Adrenal gland (tissue), 12 donors: Measurements from ENCODE around the gene ZBTB45. TPM values are rescaled to one million over a fixed set of nuclear protein-coding genes. Genes with fewer than 3 reads are reported as not detected.

Experiments used
- DNase-seq, 7 donors: peaks; one replicate each; pipeline ENCODE4 v3.0.0-alpha.2; 2019 to 2020
- H3K27ac ChIP-seq, 5 donors: fragments of 200-600 bp; sonication (generic) in 4 of 5; 1 replicate in 3 of 5; 2 replicates in 2 of 5; pipeline versions ENCODE4 v1.5.1 to v1.8.0; 2016 to 2020; ENCODE audit warnings: mild to moderate bottlenecking in 1 of 5
- H3K27me3 ChIP-seq: fragments of 200-600 bp; 2 replicates; pipeline ENCODE4 v1.8.0; 2021
- H3K36me3 ChIP-seq, 2 donors: fragments of 200-600 bp; replicated peaks in 1 of 2; 1 replicate in 1 of 2; 2 replicates in 1 of 2; pipeline versions ENCODE4 v1.5.1 to v1.8.0; 2018 to 2022
- H3K4me1 ChIP-seq, 2 donors: fragments of 200-600 bp; replicated peaks in 1 of 2; 1 replicate in 1 of 2; 2 replicates in 1 of 2; pipeline versions ENCODE4 v1.5.1 to v1.8.0; 2018 to 2021
- H3K4me3 ChIP-seq, 4 donors: fragments of 200-600 bp; sonication (generic) in 3 of 4; one replicate each; pipeline ENCODE4 v1.5.1; 2016 to 2018
- H3K9me3 ChIP-seq, 3 donors: fragments of 200-600 bp; sonication (generic) in 1 of 3; replicated peaks in 1 of 3; 1 replicate in 2 of 3; 2 replicates in 1 of 3; pipeline versions ENCODE4 v1.5.1 to v1.8.0; 2016 to 2021
- POLR2A ChIP-seq, 2 donors: fragments of 450-650 bp; IDR thresholded peaks; one replicate each; pipeline ENCODE4 v1.6.1; 2017; ENCODE audit warnings: antibody characterized with exemption in 2 of 2, mild to moderate bottlenecking in 2 of 2, moderate library complexity in 1 of 2
- WGBS, 4 donors: extraction: QIAGEN DNeasy Blood & Tissue Kit in 2 of 4; methylation state at CpG; one replicate each; pipeline versions ENCODE4 v1.1.5 to v1.1.7; 2013 to 2017; 5-methylcytosine and 5-hydroxymethylcytosine counted together
- intact Hi-C, 2 donors: fragments of 100-400 bp; cut with DNase I; formaldehyde crosslinking; loops; one replicate each; pipeline versions ENCODE4 v1.14.1 to v1.15.0; 2022 to 2023
- polyA plus RNA-seq, 3 donors: library from polyadenylated mRNA; stranded (reverse); fragments of 200-250 nt in 2 of 3; fragments of 350-450 nt in 1 of 3; fragmentation: Illumina TruSeq in 1 of 3; extraction: RNeasy Lipid Tissue Mini Kit (QIAGEN cat#74804) in 1 of 3; gene quantifications; one replicate each; pipeline ENCODE4 v1.2.3, GENCODE V29; 2013 to 2014
- total RNA-seq, 9 donors: library from RNA; depleted of rRNA in 4 of 9; stranded (reverse); fragments of >200 nt in 4 of 9; fragments of 120-200 nt in 1 of 9; fragmentation: NEBNext Ultra II Directional in 1 of 9; extraction: Animal tissue kit (Norgen Biotek cat#: 25700) in 1 of 9; gene quantifications; one replicate each; pipeline versions ENCODE4 v1.1.0 to v1.2.4, GENCODE V29; 2013 to 2023
- TF ChIP-seq, protein P1 (sequence below), 6 experiments: fragments of 450-650 bp in 4 of 6; fragments of 200-600 bp in 2 of 6; sonication (generic) in 1 of 6; IDR thresholded peaks; 1 replicate in 5 of 6; 2 replicates in 1 of 6; pipeline versions ENCODE4 v1.5.1 to v1.8.0; 2016 to 2021; ENCODE audit warnings: antibody characterized with exemption in 6 of 6, mild to moderate bottlenecking in 2 of 6, moderate library complexity in 1 of 6
- donor health status: healthy with polysubstance abuse.
- donor health status: Bipolar disorder and iron deficiency.
- donor health status: DM: yes; HTN: yes; CAD: no.
- donor health status: DM: no; HTN: no; CAD: no.
- donor health status: DM: no; HTN: no; CAD: no.
- donor health status: DM: yes; HTN: yes; CAD: no.

The ZBTB45 gene
- total and polyA plus RNA-seq, 12 donors = 1.7 to 20.4 (median 12.8) TPM

DNA sequence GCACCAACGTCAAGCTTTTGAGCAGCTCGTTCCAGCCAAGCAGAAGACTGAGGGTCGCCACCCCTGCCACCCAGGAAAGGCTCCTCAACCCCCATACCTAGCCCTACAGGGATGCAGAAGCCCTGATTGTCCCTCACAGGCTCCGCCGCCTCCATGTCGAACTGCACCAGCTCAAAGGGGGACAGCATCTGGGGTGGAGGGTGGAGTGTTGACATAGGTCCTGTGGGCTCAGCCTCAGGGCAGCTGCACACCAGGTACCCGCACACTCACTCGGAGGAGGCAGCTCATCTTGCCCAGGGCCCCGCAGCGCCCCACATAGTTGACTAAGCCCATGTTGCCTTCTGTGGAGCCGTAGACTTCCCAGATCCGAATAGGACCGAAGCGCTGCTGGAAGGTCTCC is 19.4 kb downstream of the ZBTB45 start:
- H3K27ac ChIP-seq = no peak overlapping the region
- peak in 1 of 7 donors; percentile 22 for DNase-seq
- H3K4me3 ChIP-seq = peak overlapping the region in 1 of 4 donors; percentile 60
- H3K4me1 ChIP-seq = peaks cover 6 to 15% of the 10 kb centered on the region in 2 donors
- intact Hi-C loops = no loop called here
- TF ChIP-seq, protein P1, sequence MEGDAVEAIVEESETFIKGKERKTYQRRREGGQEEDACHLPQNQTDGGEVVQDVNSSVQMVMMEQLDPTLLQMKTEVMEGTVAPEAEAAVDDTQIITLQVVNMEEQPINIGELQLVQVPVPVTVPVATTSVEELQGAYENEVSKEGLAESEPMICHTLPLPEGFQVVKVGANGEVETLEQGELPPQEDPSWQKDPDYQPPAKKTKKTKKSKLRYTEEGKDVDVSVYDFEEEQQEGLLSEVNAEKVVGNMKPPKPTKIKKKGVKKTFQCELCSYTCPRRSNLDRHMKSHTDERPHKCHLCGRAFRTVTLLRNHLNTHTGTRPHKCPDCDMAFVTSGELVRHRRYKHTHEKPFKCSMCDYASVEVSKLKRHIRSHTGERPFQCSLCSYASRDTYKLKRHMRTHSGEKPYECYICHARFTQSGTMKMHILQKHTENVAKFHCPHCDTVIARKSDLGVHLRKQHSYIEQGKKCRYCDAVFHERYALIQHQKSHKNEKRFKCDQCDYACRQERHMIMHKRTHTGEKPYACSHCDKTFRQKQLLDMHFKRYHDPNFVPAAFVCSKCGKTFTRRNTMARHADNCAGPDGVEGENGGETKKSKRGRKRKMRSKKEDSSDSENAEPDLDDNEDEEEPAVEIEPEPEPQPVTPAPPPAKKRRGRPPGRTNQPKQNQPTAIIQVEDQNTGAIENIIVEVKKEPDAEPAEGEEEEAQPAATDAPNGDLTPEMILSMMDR (IDR thresholded peaks at IDR 0.05) = no peak
- no peak for TF ChIP-seq POLR2A (IDR thresholded peaks at IDR 0.05)
- WGBS, 4 donors = 92 to 95% (median 93%) methylated on average over 10 to 14 of the region's 14 CpGs
- no peaks in the 10 kb centered on the region for H3K9me3 ChIP-seq
- H3K27me3 ChIP-seq = no peaks in the 10 kb centered on the region
- H3K36me3 ChIP-seq = no peaks in the 10 kb centered on the region

DNA sequence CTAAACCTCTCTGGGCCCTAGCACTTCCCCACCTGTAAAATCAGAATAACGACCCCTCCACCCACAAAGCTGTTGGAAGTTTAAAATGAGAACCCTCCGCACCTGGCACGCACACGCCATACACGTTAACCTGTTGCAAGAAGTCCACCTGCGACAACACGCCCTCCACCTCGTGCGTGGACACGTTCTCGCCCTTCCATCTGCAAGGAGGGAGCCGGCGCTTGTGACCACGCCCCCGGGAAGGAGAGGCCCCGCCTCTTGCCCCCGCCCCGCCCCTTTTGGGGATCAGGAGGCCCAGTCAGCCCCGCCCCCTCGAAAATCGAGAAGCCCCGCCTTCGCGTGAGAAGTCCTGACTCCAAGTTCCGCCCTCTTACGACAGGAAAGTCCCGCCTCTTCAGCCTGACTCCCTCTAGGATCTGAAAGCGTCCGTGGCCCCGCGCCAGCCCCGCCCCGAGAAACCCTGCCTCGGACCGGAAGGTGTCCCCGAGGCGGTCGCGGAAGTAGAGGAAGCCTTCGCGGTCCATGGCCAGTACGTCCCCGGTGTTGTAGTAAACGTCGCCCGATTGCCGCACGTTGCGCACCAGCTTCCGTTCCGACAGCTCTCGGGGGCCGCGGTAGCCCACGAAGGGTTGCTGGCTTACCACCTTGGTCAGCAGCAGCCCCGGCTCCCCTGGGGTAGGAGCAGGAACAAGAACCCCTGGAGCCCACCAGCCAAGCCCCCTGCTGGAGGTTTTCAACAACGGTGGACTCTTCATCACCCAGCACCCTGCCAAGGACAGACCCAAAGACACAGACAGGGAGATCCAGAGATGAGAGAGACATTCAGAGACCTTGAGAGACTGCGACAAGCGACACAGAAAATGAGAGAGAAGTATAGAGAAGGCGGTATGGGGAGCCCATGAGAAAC is 20.3 kb downstream of the ZBTB45 start:
- DNase-seq = peak; percentile 99 to 100 (median 100)
- Histone ChIP-seq H3K27me3 (no peaks in the 10 kb centered on the region), H3K36me3 (no peaks in the 10 kb centered on the region), H3K9me3 (no peaks in the 10 kb centered on the region), H3K27ac (peak overlapping the region in 4 of 5 donors; percentile 54 to 81 (median 76)), H3K4me3 (peak overlapping the region; percentile 16 to 65 (median 48)), H3K4me1 (peaks cover 6 to 15% of the 10 kb centered on the region in 2 donors)
- intact Hi-C loops = no loop called here
- WGBS, 4 donors = 1 to 3% (median 2%) methylated on average over 34 to 59 of the region's 60 CpGs
- TF ChIP-seq, protein P1 (IDR thresholded peaks at IDR 0.05) = peak in 3 of 6 experiments; percentile 29 to 54 (median 33)
- peak; percentile 24 to 63 for TF ChIP-seq POLR2A (IDR thresholded peaks at IDR 0.05)

DNA sequence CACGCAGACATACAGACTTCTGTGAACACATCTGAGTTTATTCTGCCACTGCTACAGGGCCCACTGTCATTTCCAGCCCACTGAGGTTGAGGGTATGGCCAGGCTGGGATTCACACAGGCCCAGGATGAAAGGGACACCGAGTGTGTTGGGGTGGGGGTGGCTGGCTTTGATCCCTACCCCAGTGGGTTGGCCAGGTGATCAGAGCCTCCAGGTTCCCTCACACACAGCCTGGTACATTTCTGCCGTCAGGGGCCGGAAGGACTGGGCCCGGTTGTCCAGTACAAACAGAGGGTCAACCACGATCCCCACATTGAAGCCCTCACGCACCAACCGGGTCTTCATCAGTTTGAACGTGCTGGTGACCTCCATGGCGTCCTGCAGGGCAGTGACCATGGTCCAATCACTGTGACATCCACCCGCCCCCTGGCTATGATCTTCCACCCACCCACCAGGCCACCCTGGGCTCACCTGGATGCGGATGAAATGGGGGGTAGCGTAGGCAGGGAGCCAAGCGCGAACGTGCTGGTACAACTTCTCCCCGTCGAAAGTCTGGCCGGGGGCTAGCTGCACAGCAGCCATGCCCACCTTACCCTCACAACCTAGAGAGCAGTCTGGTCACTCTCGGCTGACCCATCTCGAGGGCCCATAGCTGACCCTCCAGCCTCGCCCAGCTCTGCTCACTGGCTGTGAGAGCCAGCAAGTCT is 21.1 kb downstream of the ZBTB45 start:
- Histone ChIP-seq H3K4me1 (peaks cover 6 to 15% of the 10 kb centered on the region in 2 donors), H3K27ac (peak overlapping the region in 1 of 5 donors; percentile 57), H3K27me3 (no peaks in the 10 kb centered on the region), H3K4me3 (peak overlapping the region in 2 of 4 donors; percentile 7 to 60), H3K9me3 (no peaks in the 10 kb centered on the region), H3K36me3 (no peaks in the 10 kb centered on the region)
- 58 to 62% (median 60%) methylated on average over 10 to 22 of the region's 22 CpGs for WGBS, 4 donors
- intact Hi-C loops = no loop called here
- DNase-seq = peak in 2 of 7 donors; percentile 23 to 49
- TF ChIP-seq POLR2A (IDR thresholded peaks at IDR 0.05) = no peak
- TF ChIP-seq, protein P1 (IDR thresholded peaks at IDR 0.05) = no peak

DNA sequence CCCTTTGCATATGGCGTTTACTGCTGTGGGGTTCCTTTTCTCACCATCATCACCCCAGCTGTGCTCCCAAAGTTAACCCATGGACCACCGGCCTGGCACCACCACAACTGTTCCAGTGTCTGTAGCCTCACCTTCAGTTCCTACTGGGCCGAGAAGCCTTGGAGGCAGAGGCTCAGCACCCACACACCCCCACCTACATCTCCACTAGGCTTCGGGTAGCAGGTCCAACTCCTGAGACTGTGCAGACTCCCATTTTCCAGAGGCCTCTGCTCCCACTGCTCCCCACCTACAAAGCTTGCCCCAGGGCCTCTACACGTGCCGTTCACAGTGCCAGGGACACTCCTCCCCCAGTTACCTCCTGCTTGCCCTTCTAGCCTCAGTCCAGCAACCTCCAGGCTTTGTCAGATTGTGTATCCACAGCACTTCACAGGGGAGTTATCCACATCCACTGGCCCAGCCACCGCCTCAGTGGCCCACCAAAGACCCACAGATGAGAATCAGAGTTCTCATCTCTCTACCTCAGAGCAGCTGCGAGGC is 21.9 kb downstream of the ZBTB45 start:
- no peaks in the 10 kb centered on the region for H3K36me3 ChIP-seq
- no peak overlapping the region for H3K27ac ChIP-seq
- H3K4me1 ChIP-seq = peaks cover 6 to 15% of the 10 kb centered on the region in 2 donors
- 83 to 91% (median 90%) methylated on average over 7 to 8 of the region's 8 CpGs for WGBS, 4 donors
- no peaks in the 10 kb centered on the region for H3K27me3 ChIP-seq
- intact Hi-C loops = no loop called here
- no peak overlapping the region for H3K4me3 ChIP-seq
- no peak for DNase-seq
- no peaks in the 10 kb centered on the region for H3K9me3 ChIP-seq
- TF ChIP-seq, protein P1 (IDR thresholded peaks at IDR 0.05) = no peak
- no peak for TF ChIP-seq POLR2A (IDR thresholded peaks at IDR 0.05)
